NB4 (cell line): Measurements from ENCODE around the gene MED13L.
A peak's percentile ranks its signal among the peaks of the same experiment; 100 is the strongest.

ENCODE experiments used
- DNase-seq: peaks from one replicate; pipeline ENCODE4 v3.0.0; 2010; ENCODE audit warnings: low read depth
- H3K4me3 ChIP-seq: one replicate; pipeline ENCODE4 v1.5.1; 2011; ENCODE audit warnings: mild to moderate bottlenecking, low read depth, low read length, moderate library complexity
- CTCF ChIP-seq: IDR thresholded peaks from one replicate; pipeline ENCODE4 v1.5.1; 2012; ENCODE audit warnings: low read depth, low read length
- MAX ChIP-seq: IDR thresholded peaks from 2 replicates; pipeline ENCODE4 v1.6.1; 2011; ENCODE audit warnings: low read depth, low read length
- MYC ChIP-seq: IDR thresholded peaks from 2 replicates; pipeline ENCODE4 v1.6.1; 2011; ENCODE audit warnings: low read depth, low read length
- POLR2A ChIP-seq: IDR thresholded peaks from 2 replicates; pipeline ENCODE4 v1.6.1; 2011; ENCODE audit warnings: mild to moderate bottlenecking; ENCODE audit not compliant: insufficient read length; ENCODE audit errors: extremely low read depth

MED13L gene

GRCh38 chr12:116222358-116222757 lies 55.1 kb downstream of the MED13L start:
- DNase-seq: peak; percentile 34
- no peak overlapping the region for H3K4me3 ChIP-seq
- TF ChIP-seq CTCF (no peak), POLR2A (no peak)

GRCh38 chr12:116220756-116221155 lies 56.7 kb downstream of the MED13L start:
- no peak overlapping the region for H3K4me3 ChIP-seq
- no peak for DNase-seq
- TF ChIP-seq MYC (no peak), MAX (no peak), CTCF (no peak)

- no peak overlapping the region for H3K4me3 ChIP-seq
- TF ChIP-seq CTCF (no peak), MYC (no peak)
- no peak for DNase-seq
Measured at GRCh38 chr12:116217045-116217735, 60.3 kb downstream of the MED13L start.

- DNase-seq: no peak
- no peak overlapping the region for H3K4me3 ChIP-seq
- TF ChIP-seq POLR2A (no peak), MAX (no peak)
Measured at GRCh38 chr12:116216022-116216756, 61.3 kb downstream of the MED13L start.

- no peak for DNase-seq
- no peak overlapping the region for H3K4me3 ChIP-seq
- TF ChIP-seq MYC (no peak), POLR2A (no peak), CTCF (no peak), MAX (no peak)
Measured at GRCh38 chr12:116215023-116215422, 62.5 kb downstream of the MED13L start.

- DNase-seq: no peak
- no peak overlapping the region for H3K4me3 ChIP-seq
- TF ChIP-seq POLR2A: no peak
Measured at GRCh38 chr12:116213885-116214527, 63.5 kb downstream of the MED13L start.

GRCh38 chr12:116213014-116213413 lies 64.5 kb downstream of the MED13L start:
- DNase-seq: no peak
- TF ChIP-seq CTCF: no peak
- no peak for TF ChIP-seq MYC
- TF ChIP-seq MAX: no peak
- TF ChIP-seq POLR2A: no peak
- H3K4me3 ChIP-seq: no peak overlapping the region
